NCI-H82 treated with DMSO at 0.1 percent for 48 hours (cell line): Measurements from ENCODE around the gene ABHD18.
"Not testable (repeated sequence)": the region's sequence is repeated elsewhere in the genome, so short reads cannot be mapped to it uniquely, and the experiment has no call there.

Source experiments
- DNase-seq: peaks from one replicate; lab custom pipeline; 2025; ENCODE audit not compliant: unreplicated experiment; lab: John Stamatoyannopoulos, UW

Gene ABHD18

DNA sequence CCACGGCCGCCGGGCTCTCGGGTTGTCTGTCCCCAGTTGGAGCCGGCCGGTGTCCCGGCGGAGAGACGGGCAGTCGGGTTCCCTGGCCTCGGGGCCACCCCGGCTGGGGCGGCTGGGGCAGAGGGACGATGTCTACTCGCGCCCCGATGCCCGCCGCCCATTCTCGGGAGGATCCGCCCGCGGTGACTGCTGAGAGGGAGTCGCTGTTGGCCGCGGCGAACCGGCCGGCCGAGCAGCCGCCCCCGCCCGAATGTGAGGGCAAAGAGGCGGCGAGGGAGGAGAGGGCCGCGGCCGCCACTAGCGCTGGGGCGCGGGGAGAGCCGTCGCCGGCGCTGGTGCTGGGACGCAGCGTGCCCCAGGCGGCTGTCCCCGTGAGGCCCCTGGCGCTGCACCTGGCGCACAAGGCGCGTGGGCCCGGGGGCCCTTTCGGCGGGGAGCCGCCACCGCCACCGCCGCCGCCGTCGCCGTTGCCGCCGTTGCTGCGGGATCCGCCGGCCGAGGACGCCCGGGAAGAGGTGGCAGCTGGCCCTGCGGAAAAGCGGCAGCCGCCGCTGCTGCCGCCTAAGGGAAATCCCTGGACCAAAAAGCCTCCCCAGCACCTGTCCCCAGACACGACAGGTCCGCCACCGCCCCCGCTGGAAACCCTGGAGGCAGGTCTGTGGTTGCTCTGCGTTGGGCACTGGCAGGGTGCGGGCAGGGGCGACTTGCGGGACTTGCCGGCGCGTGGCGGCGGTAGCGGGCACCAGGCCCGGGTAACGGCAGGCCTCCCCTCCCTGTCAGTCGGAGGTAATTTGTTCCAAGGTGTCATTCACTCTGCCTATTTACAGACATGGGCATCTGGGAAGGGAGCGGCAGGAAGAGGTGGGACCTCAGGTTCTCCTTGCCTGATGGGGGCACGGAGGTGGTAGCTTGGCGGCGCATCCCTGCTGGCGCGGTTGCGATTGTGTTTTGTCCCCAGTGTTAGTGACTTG, 96.6 kb downstream of the ABHD18 start:
- DNase-seq: peak; percentile 8

DNA sequence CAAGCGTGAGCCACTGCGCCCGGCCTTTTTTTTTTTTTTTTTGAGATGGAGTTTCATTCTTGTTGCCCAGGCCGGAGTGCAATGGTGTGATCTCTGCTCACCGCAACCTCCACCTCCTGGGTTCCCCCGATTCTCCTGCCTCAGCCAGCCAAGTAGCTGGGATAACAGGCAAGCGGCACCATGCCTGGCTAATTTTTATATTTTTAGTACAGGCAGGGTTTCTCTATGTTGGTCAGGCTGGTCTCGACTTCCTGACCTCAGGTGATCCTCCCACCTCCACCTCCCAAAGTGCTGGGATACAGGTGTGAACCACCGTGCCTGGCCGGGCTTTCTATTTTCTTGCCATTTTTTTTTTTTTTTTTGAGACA, 101.2 kb downstream of the ABHD18 start:
- not testable (repeated sequence) for DNase-seq

DNA sequence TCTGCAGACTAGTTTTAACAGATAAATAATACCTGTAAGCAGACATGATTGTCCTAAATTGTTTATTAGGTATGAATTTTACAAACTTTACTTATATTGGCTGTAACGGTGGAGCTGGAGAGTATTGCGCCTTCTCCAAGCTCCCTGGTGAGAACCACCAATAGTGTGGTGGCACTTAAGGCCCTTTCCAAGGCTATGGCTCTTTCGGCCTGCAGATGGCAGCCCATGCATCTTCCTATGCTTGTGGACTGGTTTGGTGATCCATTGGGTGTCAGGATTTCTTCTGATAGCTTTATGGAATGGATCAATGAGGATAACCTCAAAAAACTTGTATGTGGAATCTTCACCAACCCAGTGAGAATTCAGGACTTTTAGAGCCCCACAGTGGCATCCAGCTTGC, 103.7 kb downstream of the ABHD18 start:
- DNase-seq: no peak

DNA sequence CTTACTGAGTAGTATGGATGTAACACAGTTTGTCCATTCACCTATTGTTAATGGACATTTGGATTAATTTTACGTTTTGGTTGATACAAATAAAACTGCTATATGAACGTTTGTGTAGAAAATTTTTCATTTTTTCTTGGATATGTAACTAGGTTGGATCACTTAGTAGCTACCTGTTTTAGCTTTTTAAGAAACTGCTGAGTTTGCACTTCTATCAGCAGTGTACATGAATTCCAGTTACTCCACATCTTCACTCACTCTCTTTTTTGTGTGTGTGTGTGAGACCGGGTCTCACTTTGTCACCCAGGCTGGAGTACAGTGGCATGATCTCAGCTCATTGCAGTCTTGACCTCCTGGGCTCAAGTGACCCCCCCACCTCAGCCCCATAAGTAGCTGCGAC, 111.3 kb downstream of the ABHD18 start:
- DNase-seq: no peak
